22Rv1 (cell line): Measurements from ENCODE around the gene TSPAN1.

Experiments
- H3K27ac ChIP-seq: fragments of 450-650 bp; 2 replicates; pipeline ENCODE4 v1.5.1; 2017
- CTCF ChIP-seq: fragments of 450-650 bp; IDR thresholded peaks from 2 replicates; pipeline ENCODE4 v1.5.1; 2017; ENCODE audit warnings: mild to moderate bottlenecking
- ZFX ChIP-seq: fragments of 450-650 bp; IDR thresholded peaks from 2 replicates; pipeline ENCODE4 v1.6.1; 2017; ENCODE audit warnings: antibody characterized with exemption, borderline replicate concordance

TSPAN1 gene

GRCh38 chr1:46152016-46152415 lies 22.9 kb upstream of the TSPAN1 start:
- TF ChIP-seq CTCF (no peak), ZFX (no peak)
- H3K27ac ChIP-seq: no peak overlapping the region

GRCh38 chr1:46153228-46153627 lies 21.7 kb upstream of the TSPAN1 start:
- no peak overlapping the region for H3K27ac ChIP-seq
- no peak for TF ChIP-seq ZFX
- TF ChIP-seq CTCF: no peak

GRCh38 chr1:46153732-46154131 lies 21.2 kb upstream of the TSPAN1 start:
- no peak overlapping the region for H3K27ac ChIP-seq
- TF ChIP-seq ZFX (no peak), CTCF (no peak)

GRCh38 chr1:46157916-46158311 lies 17.0 kb upstream of the TSPAN1 start:
- H3K27ac ChIP-seq: no peak overlapping the region
- no peak for TF ChIP-seq ZFX
- no peak for TF ChIP-seq CTCF

- no peak overlapping the region for H3K27ac ChIP-seq
- TF ChIP-seq ZFX (no peak), CTCF (no peak)
These were observed 16.3 kb upstream of the TSPAN1 start for GRCh38 chr1:46158312-46159281.

GRCh38 chr1:46159516-46159915 lies 15.4 kb upstream of the TSPAN1 start:
- H3K27ac ChIP-seq: no peak overlapping the region
- TF ChIP-seq CTCF: no peak
- TF ChIP-seq ZFX: no peak

- H3K27ac ChIP-seq: no peak overlapping the region
These were observed 14.7 kb upstream of the TSPAN1 start for GRCh38 chr1:46160212-46160611.

More at GRCh38 chr1:46160212-46160611, 14.7 kb upstream of the TSPAN1 start:
- no peak for TF ChIP-seq ZFX
- no peak for TF ChIP-seq CTCF
